Activated CD8-positive, alpha-beta memory T cell treated with anti-CD3 and anti-CD28 coated beads, Interleukin-2, amount 50 U/mL, for 1 hour (primary cell): ENCODE measurements around the gene IL13RA1.
"Not testable (repeated sequence)": the region's sequence is repeated elsewhere in the genome, so short reads cannot be mapped to it uniquely, and the experiment has no call there.

ENCODE experiments used
- DNase-seq: peaks from one replicate; pipeline ENCODE4 v3.0.0-alpha.2; 2020; ENCODE audit errors: extremely low read depth

IL13RA1 gene

DNA sequence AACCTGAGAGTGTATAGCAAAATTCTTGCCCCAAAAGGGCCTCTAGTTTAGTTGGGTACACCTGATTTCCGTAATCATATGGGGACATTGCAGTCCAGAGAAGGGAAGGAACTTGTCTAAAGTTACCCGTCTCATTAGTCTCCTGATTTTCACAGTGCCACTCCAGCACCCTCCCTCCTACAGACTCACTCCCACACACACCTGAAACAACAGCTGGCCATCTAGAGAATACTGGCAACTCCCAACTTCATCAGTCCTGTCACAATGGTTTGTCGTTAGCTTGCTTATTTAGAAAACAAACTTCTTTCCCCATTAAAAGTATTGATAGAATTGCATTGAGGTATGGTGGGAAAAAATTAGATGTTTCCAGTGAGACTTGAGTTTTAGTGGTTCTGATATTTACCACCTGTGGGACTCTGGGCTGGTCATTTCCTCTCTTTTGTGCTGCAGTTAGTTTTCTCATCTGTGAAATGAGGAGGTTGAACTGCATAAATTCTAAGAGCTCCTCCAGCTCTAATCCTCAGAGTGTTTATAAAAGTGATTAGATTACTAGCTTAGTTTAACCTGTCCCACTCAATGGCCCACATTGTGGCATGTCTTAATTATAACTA is 1.7 kb downstream of the IL13RA1 start:
- DNase-seq = no peak

DNA sequence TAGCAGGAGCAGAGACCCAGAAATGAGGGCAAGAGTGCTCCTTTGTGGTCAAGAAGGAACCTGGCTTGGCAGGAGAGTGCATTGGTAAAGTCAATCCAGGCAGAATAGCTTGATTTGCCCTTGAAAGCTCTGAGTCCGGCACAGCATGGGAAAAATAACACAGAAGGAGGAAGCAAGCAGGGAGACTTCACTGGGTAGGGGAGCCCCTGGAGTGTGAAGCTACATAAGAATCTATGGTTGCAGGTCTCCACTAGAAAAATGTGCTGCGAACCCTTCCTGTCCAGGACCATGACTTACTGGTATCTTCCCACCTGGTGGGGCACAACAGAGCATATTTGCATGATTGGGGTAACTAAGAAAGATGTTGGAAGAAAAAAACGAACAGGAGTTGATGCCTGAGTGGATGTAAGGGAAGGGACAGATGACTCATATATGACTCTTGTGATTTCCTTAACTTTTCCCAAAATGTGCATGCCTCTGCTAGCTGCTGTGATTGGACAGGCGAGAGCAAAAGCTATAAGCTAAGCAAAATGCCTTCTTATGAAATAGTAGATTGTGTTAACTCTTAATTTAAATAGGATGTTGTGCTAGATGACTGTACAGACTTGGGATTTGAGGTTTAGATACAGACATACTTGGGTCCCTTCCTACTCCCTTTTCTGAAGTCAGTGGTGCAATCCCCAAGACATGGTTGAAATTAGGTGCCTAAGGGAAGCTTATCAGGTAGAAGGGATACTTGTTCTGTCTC is 3.3 kb downstream of the IL13RA1 start:
- DNase-seq = no peak

DNA sequence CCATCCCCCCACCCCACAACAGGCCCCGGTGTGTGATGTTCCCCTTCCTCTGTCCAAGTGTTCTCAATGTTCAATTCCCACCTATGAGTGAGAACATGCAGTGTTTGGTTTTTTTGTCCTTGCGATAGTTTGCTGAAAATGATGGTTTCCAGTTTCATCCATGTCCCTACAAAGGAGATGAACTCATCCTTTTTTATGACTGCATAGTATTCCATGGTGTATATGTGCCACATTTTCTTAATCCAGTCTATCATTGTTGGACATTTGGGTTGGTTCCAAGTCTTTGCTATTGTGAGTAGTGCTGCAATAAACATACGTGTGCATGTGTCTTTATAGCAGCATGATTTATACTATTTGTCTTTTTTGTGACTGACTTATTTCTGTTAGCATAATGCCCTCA is 5.1 kb downstream of the IL13RA1 start:
- not testable (repeated sequence) for DNase-seq

DNA sequence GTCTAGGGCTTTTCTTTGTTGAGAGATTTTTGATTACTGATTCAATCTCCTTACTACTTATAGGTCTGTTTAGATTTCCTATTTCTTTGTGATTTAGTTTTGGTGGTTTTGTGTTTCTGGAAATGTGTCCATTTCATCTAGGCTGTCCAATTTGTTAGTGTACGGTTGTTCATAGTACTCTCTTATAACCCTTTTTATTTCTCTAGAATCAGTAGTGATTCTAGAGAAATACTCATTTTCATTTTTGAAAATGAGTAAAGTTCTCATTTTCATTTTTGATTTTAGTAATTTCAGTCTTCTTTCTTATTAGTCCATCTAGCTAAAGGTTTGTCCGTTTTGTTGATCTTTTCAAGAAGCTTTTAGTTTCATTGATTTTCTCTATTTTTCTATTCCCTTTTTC is 7.5 kb downstream of the IL13RA1 start:
- DNase-seq = no peak

DNA sequence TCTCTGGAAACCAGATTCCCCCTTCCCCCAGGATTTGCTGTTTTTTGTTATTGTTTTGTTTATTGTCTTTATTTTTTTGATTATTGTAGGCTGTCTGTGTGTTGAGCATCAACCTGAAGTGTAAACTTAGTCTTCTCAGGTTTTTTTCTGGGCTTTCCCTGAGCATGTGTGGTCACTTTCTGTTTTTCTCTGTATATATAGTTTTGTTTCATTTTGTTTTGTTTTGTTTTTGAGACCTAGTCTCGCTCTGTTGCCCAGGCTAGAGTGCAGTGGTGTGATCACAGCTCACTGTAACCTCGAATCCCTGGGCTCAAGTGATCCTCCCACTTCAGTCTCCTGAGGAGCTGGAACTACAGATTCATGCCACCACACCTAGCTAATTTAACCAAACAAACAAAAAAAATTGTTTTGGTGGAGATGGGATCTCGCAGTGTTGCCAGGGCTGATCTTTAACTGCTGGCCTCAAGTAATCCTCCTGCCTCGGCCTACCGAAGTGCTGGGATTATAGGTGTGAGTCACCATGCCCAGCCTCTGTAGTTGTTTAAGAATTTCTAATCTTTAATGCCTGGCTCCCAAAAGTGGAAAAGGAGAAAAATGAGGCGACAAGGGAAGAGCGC is 9.1 kb downstream of the IL13RA1 start:
- DNase-seq = no peak

DNA sequence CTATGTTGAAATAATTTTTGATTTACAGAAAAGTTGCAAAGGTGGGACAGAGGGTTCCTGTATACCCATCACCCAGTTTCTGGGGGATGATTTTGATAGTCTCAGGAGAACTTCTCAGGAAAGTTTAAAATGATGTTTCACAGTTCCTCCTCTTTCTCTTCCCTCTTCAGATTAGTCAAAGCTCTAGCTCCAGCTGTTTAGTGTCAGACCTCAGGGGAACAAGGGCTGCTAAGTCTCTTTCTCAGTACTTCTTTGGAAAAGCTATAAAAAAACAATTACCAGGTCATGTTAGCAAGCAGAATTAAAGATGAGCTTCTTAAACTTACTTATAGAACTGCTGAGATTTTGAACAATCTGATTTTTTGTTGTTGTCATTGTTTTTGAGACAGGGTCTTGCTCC is 12.2 kb downstream of the IL13RA1 start:
- no peak for DNase-seq

DNA sequence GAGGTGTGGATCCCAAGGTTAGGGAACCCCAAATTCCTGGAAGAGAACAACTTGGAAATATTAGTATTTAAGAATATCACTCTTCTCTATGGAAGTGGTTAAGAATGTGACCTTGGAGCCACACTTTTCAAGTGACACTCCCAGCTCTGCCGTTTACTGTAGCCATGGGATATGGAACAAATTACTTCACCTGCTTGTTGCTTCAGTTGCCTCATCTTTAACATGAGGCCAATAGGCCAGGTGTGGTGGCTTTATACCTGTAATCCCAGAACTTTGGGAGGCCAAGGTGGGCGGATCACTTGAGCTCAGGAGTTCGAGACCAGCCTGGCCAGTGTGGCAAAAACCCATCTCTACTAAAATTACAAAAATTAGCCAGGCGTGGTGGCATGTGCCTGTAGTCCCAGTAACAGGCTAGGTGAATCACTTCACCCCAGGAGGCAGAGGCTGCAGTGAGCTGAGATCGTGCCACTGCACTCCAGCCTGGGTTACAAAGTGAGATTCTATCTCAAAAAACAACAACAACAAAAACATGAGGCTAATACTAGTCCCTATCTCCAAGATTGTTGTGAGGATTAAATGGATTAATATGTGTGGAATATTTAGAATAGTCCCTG is 13.0 kb downstream of the IL13RA1 start:
- no peak for DNase-seq

DNA sequence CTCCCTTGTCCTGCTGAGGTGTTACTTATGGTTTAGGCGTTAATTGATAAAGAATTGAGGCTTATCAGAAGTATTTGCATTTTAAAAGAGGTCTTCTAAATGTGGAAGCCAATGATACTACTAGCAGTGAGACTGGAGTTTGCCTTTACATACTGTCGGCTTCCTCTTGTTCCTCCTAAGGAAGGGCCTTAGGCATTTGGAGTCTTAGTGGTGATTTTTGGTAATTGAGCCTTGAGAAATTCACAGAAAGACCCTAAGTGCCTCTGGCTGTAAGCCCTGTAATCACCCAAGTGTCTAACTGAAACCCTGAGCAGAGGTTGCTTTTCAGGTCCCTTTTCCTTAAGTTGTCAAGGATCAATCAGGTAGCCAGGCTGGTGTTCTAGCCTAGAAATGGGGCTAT is 14.8 kb downstream of the IL13RA1 start:
- DNase-seq = no peak

DNA sequence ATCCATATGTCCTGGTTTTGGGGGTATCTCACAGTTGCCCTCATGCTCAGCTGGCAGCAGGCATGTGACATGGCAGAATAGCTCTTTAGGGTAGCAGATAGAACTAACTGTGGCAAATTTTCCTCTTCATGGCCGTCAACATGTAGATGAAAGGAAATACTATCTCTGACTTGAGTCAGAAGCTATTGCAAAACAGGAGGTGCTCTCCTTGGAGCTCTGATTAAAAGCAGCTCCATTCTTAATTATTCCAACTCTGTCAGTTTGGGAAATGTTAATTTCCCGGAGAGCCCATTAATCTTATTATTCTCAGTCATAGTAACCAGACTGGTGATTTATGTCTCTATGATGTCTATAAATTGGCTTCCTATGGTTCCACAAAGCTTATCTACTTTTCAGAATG is 18.2 kb downstream of the IL13RA1 start:
- DNase-seq = no peak

DNA sequence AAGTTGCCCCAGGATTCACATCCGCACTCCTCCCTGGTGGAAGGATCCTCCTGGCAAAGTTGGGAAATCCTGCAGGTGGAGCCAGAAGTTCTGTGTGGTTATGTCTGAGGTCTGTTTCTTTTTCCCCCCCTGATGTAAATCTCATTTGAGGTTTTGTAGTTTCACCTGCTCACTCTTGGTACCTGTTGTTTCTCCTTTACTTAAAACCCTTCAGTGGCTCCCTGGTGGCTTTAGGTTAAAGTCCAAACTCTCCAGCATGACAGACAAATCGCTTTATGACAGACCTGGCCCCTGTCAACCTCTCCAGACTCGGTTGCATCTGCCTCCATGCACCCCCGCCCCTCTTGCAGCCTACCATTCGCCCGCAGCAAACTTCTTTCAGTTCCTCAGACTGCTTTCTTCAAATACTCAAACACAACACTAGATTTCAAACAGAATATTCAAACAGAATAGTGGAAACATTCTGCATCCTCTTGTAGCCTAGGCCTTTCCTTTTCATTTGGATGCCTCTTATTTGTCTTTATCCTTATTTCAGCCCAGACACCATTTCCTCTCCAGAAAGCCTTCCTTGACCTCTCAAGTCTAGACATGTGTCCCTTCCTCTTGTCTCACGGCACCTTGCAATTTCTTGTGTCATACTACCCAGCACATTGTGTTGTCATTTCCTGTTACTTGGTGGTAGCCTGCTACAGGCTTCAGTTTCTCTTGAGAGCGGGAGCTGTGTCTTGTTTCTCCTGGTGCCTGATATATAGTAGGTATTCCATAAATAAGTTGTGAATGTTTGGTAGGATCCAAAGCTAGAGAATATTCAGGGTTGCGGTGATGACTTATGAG is 24.8 kb downstream of the IL13RA1 start:
- DNase-seq = no peak

DNA sequence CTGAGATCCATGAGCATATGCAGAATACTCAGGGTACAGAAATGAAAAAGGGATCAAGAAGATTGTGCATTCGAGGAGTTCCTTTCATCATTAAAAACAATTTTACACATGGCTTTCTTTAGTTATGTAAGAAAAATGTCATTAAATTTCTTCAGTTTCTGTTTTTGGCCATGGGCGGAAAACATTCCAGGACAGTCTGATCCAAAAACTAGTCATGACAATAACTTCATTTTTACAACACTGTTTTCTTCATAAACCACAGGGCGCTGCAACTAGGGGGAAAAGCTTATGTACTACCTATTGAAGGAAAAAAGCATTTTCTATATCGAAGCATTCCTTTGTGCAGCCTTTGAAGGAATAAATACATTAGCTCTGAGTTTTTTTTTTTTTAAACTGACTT is 28.2 kb downstream of the IL13RA1 start:
- DNase-seq = no peak

DNA sequence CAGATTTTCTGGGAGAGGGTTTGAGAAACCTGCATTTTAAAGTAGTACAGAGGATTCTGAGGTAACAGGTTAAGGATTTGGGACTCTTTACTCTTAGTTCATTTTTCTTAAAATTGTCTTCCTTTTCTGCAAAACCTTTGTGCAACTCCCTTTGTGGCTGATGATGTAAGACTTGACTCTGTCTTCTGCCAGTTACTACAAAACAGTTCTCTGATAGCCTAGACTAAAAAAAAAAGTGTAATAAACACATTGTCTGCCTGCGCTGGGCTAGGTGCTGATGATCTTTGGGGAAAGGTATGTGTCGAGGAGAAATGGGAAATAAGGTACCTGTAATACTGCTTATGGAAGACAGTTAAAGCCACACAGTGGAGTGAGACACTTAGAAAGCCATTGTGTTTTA is 28.7 kb downstream of the IL13RA1 start:
- DNase-seq = no peak

DNA sequence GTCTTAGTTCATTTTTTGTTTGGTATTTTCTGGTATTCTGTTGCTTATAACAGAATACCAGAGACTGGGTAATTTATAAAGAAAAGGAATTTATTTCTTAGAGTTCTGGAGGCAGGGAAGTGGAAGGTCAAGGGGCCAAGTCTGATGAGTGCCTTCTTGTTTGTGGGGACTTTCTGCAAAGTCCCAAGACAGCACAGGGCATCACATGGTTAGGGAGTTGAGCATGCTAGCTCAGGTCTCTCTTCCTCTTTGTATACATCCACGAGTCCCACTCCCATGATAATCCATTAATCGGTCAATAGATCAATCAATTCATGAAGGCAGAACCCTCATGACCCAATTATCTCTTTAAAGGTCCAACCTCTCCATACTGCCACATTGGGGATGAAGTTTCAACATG is 31.1 kb downstream of the IL13RA1 start:
- DNase-seq = no peak

DNA sequence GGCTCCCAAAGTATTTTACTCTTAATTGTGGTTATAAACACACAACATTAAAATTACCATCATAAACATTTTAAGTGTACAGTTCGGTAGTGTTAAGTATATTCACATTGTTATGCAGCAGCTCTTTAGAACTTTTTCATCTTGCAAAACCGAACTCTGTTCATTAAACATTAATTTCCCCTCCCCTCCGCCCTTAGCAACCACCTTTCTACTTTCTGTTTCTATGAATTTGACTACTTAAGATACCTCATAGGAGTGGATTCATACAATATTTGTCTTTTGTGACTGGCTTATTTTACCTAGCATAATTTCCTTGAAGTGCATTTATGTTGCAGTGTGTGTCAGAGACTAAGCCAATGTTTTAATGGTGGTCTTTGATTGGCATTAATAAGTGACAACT is 32.6 kb downstream of the IL13RA1 start:
- DNase-seq = no peak

DNA sequence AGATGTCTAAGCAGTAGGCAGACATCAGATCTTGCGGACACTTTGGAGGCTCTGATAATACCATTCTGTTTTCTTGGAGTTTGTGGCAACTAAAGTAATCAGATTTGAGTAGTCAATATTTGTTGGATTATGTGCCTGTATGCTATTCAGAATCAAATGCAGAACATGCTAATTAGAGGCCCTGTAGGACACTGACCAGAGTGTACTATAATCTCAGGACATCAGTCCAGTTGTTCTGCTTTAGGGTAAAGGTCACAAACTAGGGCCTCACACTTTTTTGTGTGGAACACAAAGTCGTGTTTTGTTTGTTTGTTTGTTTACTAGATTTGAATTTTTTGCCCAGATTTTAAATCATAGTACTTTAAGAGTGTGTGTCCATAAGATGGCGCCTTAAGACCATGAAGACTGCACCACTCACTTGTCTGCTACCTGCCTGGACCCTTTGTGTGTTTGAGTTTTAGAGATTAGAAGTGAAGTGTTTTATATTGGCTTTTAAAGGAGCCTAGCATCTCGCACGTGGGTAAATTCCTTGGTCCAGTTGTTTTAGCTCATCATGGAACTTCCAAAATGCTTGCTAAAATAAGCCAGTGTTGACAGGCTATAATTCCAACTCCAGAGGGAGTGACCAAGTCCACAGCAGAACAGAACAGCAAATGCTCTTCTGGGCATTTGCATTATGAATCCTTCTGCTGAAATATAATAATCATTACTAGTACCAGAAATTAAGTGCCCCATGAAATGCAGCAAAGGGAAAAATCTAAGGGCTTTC is 34.7 kb downstream of the IL13RA1 start:
- DNase-seq = no peak

DNA sequence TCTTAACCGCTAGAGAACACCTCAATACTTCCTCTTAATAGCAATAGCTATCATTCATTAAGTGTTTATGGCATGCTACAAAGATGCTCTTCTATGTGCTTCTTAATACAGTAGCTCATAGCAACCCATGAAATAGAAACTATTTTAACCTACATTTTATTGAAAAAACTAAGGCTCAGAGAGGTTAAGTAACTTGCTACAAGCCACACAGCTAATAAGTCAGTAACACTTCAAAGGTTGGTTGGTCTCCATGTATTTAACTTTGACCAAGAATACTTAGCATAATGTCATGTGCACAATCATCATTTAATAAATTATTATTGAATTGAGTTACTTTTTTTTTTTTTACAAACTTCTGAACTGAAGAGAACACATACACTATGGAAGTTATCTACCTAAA is 36.1 kb downstream of the IL13RA1 start:
- DNase-seq = no peak

DNA sequence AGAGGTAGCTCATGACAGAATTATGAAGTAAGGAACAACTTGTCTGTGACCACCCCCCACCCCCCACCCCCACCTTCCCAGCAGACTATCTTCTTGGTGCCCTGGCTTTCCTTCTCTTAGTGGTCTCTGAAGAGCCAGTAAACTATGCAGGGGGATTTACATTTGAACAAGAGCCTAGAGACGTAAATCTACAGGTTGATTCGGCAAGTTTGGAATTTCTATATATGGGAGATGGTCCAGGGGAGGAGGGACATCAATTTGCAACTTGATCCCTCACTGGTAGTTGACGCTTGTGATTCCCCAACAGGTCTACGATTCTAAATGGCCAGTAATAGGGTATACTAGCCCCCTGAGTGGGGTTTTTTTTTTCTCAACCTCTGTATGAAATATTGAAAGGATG is 36.7 kb downstream of the IL13RA1 start:
- no peak for DNase-seq

DNA sequence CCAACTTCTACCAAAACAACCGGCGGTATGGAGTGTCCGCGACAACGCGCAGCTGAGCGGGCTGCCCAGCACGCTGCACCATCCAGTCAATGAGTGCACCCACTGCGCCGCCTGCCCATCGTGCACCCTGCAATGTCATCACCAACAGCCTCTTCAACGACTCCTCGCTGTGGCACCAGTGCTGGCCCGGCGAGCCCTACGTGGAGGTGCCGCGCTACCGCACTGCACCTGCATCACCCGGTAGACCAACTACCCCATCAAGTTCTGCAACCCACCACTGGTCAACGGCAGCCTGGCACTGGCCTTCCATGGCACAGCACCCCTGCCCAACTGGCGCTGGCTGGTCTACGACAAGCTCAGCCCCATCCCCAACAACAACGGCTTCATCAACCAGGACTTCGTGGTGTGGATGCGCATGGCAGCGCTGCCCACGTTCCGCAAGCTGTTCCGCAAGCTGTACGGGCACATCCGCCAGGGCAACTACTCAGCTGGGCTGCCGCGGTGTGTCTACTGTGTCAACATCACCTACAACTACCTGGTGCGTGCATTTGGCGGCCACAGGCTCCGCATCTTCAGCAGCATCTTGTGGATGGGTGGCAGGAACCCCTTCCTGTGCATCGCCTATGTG is 42.8 kb downstream of the IL13RA1 start:
- DNase-seq = no peak

DNA sequence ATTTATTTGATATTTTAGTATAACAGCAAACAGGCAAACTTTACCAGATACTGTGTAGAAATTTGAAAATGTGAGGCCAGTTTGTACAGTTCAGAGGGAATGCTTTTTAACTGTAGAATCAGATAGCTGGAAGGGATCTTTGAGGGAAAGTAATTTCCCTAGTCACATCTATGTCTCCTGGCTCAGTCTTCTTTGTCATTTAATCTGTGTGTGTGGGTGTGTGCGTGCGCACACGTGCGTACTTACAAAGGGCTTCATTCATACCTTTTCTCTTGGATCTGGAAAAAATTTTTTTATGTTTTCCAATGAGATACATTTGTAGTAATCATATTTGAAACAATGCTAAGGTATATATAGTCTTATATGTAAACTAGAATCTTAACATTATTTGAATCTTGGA is 44.6 kb downstream of the IL13RA1 start:
- no peak for DNase-seq

DNA sequence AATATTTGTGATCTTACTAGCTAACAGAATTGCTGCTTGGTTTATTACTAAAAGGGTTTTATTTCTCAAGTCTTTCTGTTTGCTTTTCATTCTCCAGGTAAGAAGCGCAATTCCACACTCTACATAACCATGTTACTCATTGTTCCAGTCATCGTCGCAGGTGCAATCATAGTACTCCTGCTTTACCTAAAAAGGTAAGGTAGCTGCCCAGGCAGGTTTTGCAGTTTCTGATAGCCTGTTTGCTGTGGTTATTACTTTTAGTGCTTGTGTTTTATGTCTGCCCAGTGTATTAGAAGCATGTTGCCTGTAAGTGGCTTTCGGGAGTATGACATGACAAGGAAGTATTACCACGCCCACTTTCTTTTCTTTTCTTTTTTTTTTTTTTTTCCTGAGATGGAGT is 46.4 kb downstream of the IL13RA1 start:
- DNase-seq = no peak

DNA sequence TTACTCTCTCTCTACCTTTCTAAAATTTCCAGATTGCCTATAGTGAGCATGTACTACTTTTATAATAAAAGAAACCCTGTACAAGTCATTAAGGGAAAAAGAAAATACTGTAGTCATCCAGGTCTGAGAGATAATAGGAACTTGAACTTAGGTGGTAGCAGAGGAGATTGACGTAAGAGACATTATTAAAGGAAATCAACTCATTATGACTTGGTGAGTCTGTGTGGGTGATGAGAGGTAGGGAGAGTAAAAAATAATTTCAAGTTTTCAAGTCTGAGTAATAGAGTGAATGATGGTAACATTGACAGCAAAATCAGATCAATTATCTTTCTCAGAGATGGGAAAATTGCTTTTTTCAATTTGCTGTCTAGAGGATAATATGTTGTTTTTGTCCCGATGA is 52.2 kb downstream of the IL13RA1 start:
- DNase-seq = no peak
